ENCODE data around the gene APOBEC3H.

DNA sequence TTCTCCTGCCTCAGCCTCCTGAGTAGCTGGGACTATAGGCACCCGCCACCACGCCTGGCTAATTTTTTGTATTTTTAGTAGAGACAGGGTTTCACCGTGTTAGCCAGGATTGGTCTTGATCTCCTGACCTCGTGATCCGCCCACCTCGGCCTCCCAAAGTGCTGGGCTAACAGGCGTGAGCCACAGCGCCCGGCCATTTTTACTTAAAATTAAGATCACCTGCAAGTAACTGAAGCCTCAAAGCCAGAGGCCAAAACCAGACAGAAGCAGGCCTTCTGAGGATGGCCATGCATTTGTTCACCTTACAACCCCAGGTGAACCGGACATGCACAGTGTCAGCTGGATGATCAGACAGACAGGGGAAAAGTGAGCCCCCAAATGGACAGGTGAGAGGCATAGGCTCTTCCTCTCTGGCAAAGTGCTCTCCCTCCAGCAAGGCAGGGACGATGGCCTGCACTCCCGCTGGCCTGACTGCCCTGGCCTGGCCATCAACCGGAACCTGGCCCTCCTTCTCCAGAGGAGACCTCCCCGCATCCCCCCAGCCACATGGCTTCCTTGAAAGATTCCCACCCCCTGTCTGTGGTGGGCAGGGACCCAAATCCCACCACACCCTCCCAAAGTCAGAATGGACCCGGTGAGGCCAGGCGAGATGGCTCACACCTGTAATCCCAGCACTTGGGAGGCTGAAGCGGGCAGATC lies 25.9 kb downstream of the APOBEC3H start:
- TF ChIP-seq, protein P1, sequence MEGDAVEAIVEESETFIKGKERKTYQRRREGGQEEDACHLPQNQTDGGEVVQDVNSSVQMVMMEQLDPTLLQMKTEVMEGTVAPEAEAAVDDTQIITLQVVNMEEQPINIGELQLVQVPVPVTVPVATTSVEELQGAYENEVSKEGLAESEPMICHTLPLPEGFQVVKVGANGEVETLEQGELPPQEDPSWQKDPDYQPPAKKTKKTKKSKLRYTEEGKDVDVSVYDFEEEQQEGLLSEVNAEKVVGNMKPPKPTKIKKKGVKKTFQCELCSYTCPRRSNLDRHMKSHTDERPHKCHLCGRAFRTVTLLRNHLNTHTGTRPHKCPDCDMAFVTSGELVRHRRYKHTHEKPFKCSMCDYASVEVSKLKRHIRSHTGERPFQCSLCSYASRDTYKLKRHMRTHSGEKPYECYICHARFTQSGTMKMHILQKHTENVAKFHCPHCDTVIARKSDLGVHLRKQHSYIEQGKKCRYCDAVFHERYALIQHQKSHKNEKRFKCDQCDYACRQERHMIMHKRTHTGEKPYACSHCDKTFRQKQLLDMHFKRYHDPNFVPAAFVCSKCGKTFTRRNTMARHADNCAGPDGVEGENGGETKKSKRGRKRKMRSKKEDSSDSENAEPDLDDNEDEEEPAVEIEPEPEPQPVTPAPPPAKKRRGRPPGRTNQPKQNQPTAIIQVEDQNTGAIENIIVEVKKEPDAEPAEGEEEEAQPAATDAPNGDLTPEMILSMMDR (IDR thresholded peaks at IDR 0.05) = no peak
- no peak for TF ChIP-seq POLR2A (IDR thresholded peaks at IDR 0.05)

All from adrenal gland (tissue), 5 donors.